ENCODE measurements around the gene LYSET.
"Not testable (repeated sequence)": the region's sequence is repeated elsewhere in the genome, so short reads cannot be mapped to it uniquely, and the experiment has no call there.

Gene LYSET

GRCh38 chr14:93184391-93185348 is at the start of gene LYSET, which contains the start of gene MOAP1:
LYSET (plus strand) TSS chr14:93185317; CDS start chr14:93185406, 89 bp downstream.
MOAP1 (minus strand) TSS chr14:93184897; CDS start chr14:93184242, 655 bp downstream.
- DNase-seq (ENCODE audit: low read depth) = no peak

- DNase-seq (ENCODE audit: low read depth) = no peak
Measured at GRCh38 chr14:93135399-93135798, 49.7 kb upstream of the LYSET start.

- no peak for DNase-seq (ENCODE audit: low read depth)
Measured at GRCh38 chr14:93136009-93136408, 49.1 kb upstream of the LYSET start.

- not testable (repeated sequence) for DNase-seq (ENCODE audit: low read depth)
Measured at GRCh38 chr14:93136508-93136907, 48.6 kb upstream of the LYSET start.

- no peak for DNase-seq (ENCODE audit: low read depth)
Measured at GRCh38 chr14:93137864-93138263, 47.3 kb upstream of the LYSET start.

GRCh38 chr14:93142854-93143652 is 42.1 kb upstream of the LYSET start:
- DNase-seq (ENCODE audit: low read depth) = no peak

- DNase-seq (ENCODE audit: low read depth) = no peak
Measured at GRCh38 chr14:93146119-93146518, 39.0 kb upstream of the LYSET start.

- DNase-seq (ENCODE audit: low read depth) = no peak
Measured at GRCh38 chr14:93148979-93149378, 36.1 kb upstream of the LYSET start.

GRCh38 chr14:93150227-93151208 is 34.6 kb upstream of the LYSET start:
- no peak for DNase-seq (ENCODE audit: low read depth)

GRCh38 chr14:93153121-93153520 is 32.0 kb upstream of the LYSET start:
- DNase-seq (ENCODE audit: low read depth) = no peak

- DNase-seq (ENCODE audit: low read depth) = no peak
Measured at GRCh38 chr14:93155667-93156066, 29.4 kb upstream of the LYSET start.

- DNase-seq (ENCODE audit: low read depth) = no peak
Measured at GRCh38 chr14:93156693-93157369, 28.3 kb upstream of the LYSET start.

- DNase-seq (ENCODE audit: low read depth) = not testable (repeated sequence)
Measured at GRCh38 chr14:93158349-93158748, 26.8 kb upstream of the LYSET start.

- not testable (repeated sequence) for DNase-seq (ENCODE audit: low read depth)
Measured at GRCh38 chr14:93159625-93160352, 25.3 kb upstream of the LYSET start.

GRCh38 chr14:93160353-93160801 is 24.7 kb upstream of the LYSET start:
- DNase-seq (ENCODE audit: low read depth) = no peak

GRCh38 chr14:93161411-93161940 is 23.6 kb upstream of the LYSET start:
- DNase-seq (ENCODE audit: low read depth) = no peak

- no peak for DNase-seq (ENCODE audit: low read depth)
Measured at GRCh38 chr14:93163564-93163963, 21.6 kb upstream of the LYSET start.

- not testable (repeated sequence) for DNase-seq (ENCODE audit: low read depth)
Measured at GRCh38 chr14:93165271-93166265, 19.5 kb upstream of the LYSET start.

GRCh38 chr14:93168610-93169009 is 16.5 kb upstream of the LYSET start:
- DNase-seq (ENCODE audit: low read depth) = not testable (repeated sequence)
